HG03460 (cell line): ENCODE measurements around the gene RASGRP1.
"Not testable (repeated sequence)": the region's sequence is repeated elsewhere in the genome, so short reads cannot be mapped to it uniquely, and the experiment has no call there.

Experiments used
- ATAC-seq: cut with Tn5 transposase; IDR thresholded peaks from one replicate; pipeline ENCODE4 v1.9.1; 2021; ENCODE audit not compliant: unreplicated experiment

The RASGRP1 gene

DNA sequence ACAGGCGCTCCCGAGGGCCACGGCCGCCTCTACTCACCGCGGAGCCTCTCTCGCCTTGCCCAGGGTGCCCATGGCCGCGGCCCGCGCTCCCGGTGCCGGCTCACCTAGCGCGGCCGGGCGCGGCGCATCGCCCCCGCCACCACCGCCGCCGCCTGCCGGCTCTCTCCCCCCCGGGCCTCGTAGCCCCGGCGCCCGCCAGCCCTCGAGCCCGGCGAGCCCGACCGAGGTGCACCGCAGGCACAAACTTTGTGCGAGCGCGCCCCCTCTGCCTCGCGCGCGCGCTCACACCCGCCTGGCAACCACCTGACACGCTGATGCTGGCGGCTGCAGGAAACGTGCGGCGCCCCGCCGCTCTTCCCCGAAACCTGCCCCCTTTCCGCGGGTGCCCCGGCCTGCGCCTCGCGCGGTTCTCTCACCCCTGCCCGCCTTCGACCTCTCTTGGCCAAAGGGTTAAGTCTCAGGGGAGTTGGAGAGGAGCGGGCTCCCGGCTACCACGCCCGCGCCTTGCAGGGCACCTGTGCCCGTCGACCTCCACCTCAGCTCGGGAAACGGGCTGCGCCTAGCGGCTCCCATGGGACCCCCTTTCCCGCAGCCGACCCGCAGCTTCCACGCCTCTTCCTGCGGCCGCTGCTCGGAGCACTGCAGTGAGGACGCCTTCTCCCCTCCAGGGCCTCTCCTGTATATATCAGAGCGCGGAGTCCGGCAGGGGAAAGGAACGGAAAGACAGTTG lies at the start of gene RASGRP1:
RASGRP1 (minus strand) TSS at position 258 of the 730 bp plus-strand sequence; CDS start at position 72, 186 bp downstream.
- ATAC-seq: peak; percentile 61

- ATAC-seq: no peak
Measured at GRCh38 chr15:38613085-38613484, 48.5 kb upstream of the RASGRP1 start.

- ATAC-seq: no peak
Measured at GRCh38 chr15:38612159-38612863, 47.7 kb upstream of the RASGRP1 start.

DNA sequence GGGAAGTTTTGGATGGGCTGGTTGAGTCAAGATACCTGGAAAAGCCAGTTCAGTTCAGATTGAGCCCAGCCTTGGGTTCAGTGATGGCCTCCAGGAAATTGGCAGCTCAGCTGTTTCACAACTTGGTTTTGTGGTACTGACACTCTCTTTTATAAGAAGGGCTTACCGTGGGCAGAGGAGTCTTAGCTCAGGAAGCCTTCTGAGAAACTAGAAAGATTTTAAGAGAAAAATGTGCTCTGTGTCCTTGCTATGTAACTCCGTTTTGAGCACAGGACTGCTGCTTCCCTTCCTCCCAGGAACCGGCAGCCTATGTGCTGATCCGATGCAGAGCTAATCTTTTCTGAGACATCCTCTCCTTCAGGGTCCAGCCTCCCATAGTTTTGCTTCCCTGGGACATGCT lies 46.6 kb upstream of the RASGRP1 start:
- ATAC-seq: no peak

GRCh38 chr15:38610748-38611147 lies 46.1 kb upstream of the RASGRP1 start:
- ATAC-seq: no peak

DNA sequence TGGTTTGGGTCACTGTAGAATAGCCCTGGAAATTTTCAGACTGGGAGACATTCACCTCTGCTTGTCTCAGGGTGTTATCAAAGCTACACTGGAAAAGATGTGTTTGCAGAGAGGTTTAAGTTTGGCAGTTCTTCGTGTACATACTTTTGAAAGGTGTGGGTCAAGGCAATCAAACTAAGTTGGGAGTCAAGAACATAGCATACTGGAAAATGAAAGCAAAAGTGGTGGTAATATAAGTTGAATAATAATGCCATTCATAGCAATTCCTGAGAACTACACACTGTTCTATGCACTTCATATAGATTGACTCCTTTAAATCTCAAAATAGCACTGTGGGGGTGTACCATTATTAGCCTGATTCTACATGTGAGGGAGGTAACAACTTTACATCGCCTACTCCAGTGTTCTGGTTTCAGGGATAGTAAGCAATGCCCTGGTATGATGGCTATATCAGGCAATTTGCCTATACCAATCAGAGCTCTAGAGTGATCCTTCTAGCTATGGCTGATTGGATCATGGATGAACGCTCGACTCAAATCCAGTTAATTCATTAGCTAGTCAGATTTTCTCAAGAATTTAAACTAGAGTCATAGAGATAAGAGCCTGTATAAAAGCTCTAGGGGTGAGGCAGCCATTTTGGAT lies 44.6 kb upstream of the RASGRP1 start:
- ATAC-seq: no peak

DNA sequence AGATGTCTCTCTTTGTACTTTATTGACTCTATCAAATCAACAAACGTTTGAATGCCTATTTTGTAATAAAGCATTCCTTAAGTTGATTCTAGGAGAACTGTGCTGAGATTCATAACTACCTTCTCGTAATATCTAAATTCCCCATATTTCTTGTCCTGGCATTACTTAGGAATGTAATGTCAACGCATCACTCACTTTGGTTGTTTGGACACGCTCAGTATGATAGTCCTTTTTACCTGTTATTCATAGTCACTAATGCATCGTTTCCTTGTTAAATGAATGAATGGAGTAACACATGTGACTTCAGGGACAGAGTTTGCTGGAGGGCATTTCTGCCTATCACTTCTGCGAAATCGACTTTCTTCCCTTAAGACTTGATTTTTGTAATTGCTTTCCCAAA lies 44.1 kb upstream of the RASGRP1 start:
- ATAC-seq: no peak

DNA sequence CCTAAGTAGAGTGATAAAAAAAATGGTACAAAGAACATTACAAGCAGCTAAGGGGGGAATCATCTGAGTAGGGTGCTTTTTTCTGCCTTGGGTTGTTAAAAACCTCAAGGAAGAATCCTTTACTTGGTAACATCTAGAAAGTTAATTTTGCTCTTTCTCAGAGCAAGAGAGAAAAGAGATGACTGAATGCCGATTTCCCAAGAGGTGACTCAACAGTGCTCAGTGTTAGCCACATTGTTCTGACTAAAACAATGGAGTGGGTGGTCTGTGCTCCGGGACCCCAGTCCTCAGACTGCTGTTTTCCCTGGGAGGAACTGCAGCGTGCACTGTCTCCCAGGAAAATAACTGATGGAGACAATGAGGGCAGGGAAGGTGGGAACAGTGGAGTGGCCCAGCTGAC lies 41.1 kb upstream of the RASGRP1 start:
- no peak for ATAC-seq

DNA sequence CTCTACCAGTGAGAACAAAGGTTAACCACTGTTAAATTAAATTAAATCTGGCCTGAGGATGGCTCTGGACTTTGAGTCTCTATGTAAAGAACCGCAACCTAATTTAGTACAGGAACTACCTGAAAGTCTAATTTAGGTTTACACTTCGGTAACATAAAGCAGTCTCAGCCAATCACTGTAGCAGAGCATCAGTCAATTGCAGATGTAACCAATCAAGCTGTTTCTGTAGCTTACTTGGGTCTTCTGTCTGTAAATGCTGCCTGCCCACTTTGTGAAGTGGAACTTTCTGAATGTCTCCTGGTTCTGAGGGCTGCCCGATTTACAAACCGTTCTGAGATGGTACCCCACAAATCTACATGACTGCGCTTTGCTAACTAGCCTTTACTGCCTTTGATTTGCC lies 39.1 kb upstream of the RASGRP1 start:
- no peak for ATAC-seq

- ATAC-seq: no peak
Measured at GRCh38 chr15:38602910-38603670, 38.5 kb upstream of the RASGRP1 start.

DNA sequence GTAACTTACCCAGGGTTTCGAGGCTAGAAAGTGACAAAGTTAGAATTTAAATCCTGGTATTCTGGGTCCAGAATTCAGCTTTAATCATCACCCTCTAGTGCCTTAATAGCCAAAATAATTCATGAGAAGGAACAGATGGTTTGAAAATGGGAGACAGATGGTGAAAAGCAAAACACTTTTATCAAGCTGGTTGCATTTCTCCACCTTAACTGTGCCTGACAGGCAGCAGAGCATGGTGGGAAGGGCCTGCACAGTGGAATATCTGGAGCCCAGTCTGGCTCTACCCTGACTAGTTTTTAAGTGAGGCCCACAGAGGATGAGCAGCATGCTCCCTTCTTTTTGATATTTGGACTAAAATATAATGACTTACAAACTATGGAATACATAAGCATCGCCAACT lies 35.6 kb upstream of the RASGRP1 start:
- ATAC-seq: no peak

- no peak for ATAC-seq
Measured at GRCh38 chr15:38598749-38599148, 34.1 kb upstream of the RASGRP1 start.

DNA sequence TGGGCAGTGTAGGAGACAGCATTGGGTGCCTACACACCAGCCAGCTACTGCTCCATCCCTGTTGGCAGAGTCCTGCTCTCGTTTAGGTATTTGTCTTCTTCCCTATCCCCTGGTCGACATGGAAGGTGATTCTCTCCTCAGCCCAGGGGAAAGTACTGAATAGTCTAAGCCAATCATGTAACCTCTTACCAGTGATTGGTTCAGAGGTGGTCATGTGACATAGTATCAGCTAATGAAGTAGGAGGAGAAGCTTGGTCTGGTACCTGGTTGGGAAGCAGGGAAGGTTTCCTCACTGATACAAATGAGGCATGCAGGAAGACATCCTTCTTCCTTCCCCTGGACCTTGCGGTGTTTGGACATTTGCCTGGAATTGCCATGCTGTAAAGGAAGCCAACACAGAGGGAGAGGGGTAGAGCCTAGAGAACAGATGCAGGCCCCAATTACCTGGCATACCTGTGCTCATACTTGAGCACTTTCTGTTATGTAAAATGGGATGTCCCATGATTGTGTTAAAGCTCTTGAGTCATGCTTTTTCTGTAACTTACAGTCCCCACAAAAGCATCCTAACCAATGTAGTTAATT lies 32.7 kb upstream of the RASGRP1 start:
- no peak for ATAC-seq

DNA sequence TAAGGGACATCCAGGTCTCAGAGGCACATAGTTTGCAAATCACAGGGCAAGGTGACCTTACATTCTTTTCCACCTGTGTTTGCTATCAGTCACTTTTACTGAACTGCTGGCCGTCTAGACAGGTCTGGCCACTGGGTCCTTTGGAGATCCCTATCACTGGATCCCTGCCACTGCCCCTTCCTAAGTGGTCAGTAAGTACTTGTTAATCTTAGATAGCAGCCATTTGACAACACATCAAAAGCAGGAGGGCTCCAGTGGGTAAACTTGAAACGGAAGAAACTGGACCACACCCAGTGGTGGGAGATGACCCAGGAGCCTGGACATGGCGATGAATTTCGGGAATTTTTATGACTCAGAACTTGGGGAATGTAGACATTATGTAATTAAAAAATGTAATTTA lies 28.9 kb upstream of the RASGRP1 start:
- ATAC-seq: no peak

GRCh38 chr15:38589502-38589901 lies 24.9 kb upstream of the RASGRP1 start:
- no peak for ATAC-seq

DNA sequence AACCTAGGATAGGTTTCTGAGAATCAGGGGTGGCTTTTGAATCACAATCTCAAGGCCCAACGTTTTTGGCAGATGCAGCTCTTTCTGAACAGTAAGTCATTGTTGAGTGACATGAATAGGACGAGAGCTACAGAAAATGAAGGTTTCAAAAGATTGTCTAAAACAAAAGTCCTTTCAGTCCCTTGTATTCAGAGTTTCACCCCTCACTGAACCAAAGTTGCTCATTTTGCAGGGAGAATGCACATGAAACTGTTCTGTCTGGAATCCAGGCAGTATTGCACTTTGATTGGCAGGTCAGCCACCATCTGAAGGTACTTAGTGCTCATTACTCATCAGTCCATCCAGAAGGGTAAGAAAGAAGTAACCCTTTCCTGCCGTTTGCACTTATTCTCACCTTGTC lies 24.1 kb upstream of the RASGRP1 start:
- no peak for ATAC-seq

- no peak for ATAC-seq
Measured at GRCh38 chr15:38587214-38587613, 22.6 kb upstream of the RASGRP1 start.

DNA sequence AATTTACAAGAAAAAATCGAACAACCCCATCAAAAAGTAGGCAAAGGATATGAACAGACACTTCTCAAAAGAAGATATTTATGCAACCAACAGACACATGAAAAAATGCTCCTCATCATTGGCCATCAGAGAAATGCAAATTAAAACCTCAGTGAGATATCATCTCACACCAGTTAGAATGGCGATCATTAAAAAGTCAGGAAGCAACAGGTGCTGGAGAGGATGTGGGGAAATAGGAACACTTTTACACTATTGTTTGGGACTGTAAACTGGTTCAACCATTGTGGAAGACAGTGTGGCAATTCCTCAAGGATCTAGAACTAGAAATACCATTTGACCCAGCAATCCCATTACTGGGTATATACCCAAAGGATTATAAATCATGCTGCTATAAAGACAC lies 21.4 kb upstream of the RASGRP1 start:
- not testable (repeated sequence) for ATAC-seq

DNA sequence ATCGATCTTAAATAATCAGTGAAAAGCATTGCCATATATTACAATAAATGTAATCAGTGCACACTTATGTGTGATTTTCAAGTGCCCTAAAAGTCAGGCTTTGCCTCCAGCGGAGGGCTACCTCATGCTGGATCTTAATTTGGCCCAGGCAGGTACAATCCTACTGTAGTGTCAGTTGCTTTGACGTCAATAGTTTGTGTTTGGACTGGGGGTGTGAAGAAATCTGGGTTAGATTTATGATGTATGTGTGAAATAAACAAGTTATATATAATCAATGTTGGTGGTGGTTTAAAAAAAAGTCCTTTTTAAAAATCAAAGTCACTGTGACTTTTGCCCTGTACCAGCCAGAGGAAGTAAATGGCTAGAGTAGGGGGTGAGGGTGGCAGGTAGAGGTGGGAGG lies 14.0 kb upstream of the RASGRP1 start:
- ATAC-seq: no peak

DNA sequence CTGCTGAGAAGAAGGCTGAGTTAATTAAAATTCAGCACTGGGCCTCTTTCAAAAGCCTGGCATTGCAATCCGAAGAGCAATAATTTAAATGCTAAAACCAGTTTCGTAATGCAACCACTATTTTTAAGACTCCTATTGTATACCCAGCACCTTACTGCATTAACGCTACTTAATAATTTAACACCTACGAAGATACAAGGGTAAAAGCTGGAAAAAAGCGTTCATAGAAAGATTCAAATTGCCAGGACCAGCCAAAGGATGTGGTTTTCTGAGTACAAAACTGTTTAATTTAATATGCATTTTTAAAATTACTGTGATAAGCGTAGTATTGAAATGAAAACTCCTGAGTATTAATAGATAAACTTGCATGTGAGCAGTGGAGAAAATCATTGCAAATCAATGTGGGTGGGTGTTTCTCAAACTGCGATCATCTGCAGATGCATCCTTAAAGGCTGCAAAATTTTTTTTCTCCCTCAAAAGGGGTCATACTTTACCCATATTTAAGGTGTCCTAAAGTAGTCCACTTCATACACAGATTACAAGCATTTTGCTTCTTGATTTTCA lies 12.9 kb upstream of the RASGRP1 start:
- no peak for ATAC-seq

- ATAC-seq: no peak
Measured at GRCh38 chr15:38576837-38577236, 12.2 kb upstream of the RASGRP1 start.
